Measurements from ENCODE around the gene SIPA1L2.

GRCh38 chr1:232676307-232676706 is 46.4 kb upstream of the SIPA1L2 start:
- TF ChIP-seq LARP7 (IDR thresholded peaks at IDR 0.05), result no peak
- no peak for TF ChIP-seq POLR2A (IDR thresholded peaks at IDR 0.05; ENCODE audit: low read depth, low read length)
- no peak for TF ChIP-seq CTCF (IDR thresholded peaks at IDR 0.05 in 2 of 3, conservative IDR thresholded peaks at IDR 0.05 in 1 of 3; ENCODE audit: control insufficient read depth in 2 of 3, extremely low read depth in 1 of 3, insufficient read depth in 1 of 3, low read depth in 3 of 3, low read length in 3 of 3)
- no peak for TF ChIP-seq DPF2 (IDR thresholded peaks at IDR 0.05)
- TF ChIP-seq HDAC6 (IDR thresholded peaks at IDR 0.05; ENCODE audit: unreplicated experiment), result no peak
- no peak for TF ChIP-seq BRCA1 (IDR thresholded peaks at IDR 0.05; ENCODE audit: low read depth, low read length)
- TF ChIP-seq RBBP5 (conservative IDR thresholded peaks at IDR 0.05), result no peak

Measured in GM12878 (cell line).